Tibial nerve (tissue), 4 donors: ENCODE data around the gene KLRG1. TPM values are rescaled to one million over a fixed set of nuclear protein-coding genes. Genes with fewer than 3 reads are reported as not detected.

ENCODE experiments used
- DNase-seq, 2 donors: peaks; one replicate each; pipeline ENCODE4 v3.0.0-alpha.2; 2019; ENCODE audit warnings: low spot score in 2 of 2
- H3K27ac ChIP-seq, 4 donors: fragments of 200-600 bp; sonication (generic) in 3 of 4; one replicate each; pipeline ENCODE4 v1.5.1; 2017 to 2019; ENCODE audit warnings: mild to moderate bottlenecking in 1 of 4
- H3K27me3 ChIP-seq, 2 donors: fragments of 200-600 bp; sonication (generic) in 1 of 2; one replicate each; pipeline versions ENCODE4 v1.5.1 to v1.6.0; 2017 to 2019
- H3K36me3 ChIP-seq, 3 donors: fragments of 200-600 bp; sonication (generic); one replicate each; pipeline ENCODE4 v1.5.1; 2018 to 2019
- H3K4me1 ChIP-seq, 4 donors: fragments of 200-600 bp; sonication (generic) in 3 of 4; one replicate each; pipeline ENCODE4 v1.5.1; 2017 to 2019
- H3K4me3 ChIP-seq, 4 donors: fragments of 200-600 bp; sonication (generic) in 3 of 4; one replicate each; pipeline ENCODE4 v1.5.1; 2017 to 2019; ENCODE audit warnings: mild to moderate bottlenecking in 1 of 4, moderate library complexity in 1 of 4
- H3K9me3 ChIP-seq, 4 donors: fragments of 200-600 bp; sonication (generic) in 3 of 4; one replicate each; pipeline ENCODE4 v1.5.1; 2017 to 2019
- CTCF ChIP-seq, 5 experiments: fragments of 200-600 bp in 3 of 5; fragments of 450-650 bp in 2 of 5; sonication (generic) in 3 of 5; IDR thresholded peaks; one replicate each; pipeline ENCODE4 v1.5.1; 2016 to 2019; ENCODE audit warnings: antibody characterized with exemption in 5 of 5, mild to moderate bottlenecking in 3 of 5, moderate library complexity in 2 of 5
- EP300 ChIP-seq, 2 donors: sonication (generic); formaldehyde crosslinking; IDR thresholded peaks; one replicate each; pipeline ENCODE4 v1.6.1; 2017; ENCODE audit warnings: antibody characterized with exemption in 2 of 2, mild to moderate bottlenecking in 1 of 2
- POLR2A ChIP-seq, 2 donors: fragments of 450-650 bp; IDR thresholded peaks; one replicate each; pipeline ENCODE4 v1.6.1; 2017; ENCODE audit warnings: antibody characterized with exemption in 2 of 2, mild to moderate bottlenecking in 2 of 2, moderate library complexity in 2 of 2
- WGBS, 2 donors: methylation state at CpG; one replicate each; pipeline ENCODE4 v1.1.5; 2018; 5-methylcytosine and 5-hydroxymethylcytosine counted together
- total RNA-seq, 4 donors: library from RNA; depleted of rRNA; stranded (reverse); fragments of >200 nt; gene quantifications; one replicate each; pipeline ENCODE4 v1.1.0, GENCODE V29; 2016

KLRG1 gene
- total RNA-seq, 4 donors from 2014 or later: 2.7 to 7.9 (median 2.9) TPM; not detected in 1

GRCh38 chr12:8993827-8994226 lies 4.5 kb downstream of the KLRG1 start:
- TF ChIP-seq EP300 (IDR thresholded peaks at IDR 0.05): no peak
- no peaks in the 10 kb centered on the region for H3K36me3 ChIP-seq
- no peak overlapping the region for H3K27ac ChIP-seq
- no peaks in the 10 kb centered on the region for H3K9me3 ChIP-seq
- WGBS, 2 donors: 90 to 93% methylated on average over 3 of the region's 3 CpGs
- DNase-seq: no peak
- no peak overlapping the region for H3K4me3 ChIP-seq
- no peaks in the 10 kb centered on the region for H3K27me3 ChIP-seq
- peaks cover 0 to 6% (median 0%) of the 10 kb centered on the region in 4 donors for H3K4me1 ChIP-seq

- Histone ChIP-seq H3K36me3 (no peaks in the 10 kb centered on the region), H3K9me3 (no peaks in the 10 kb centered on the region), H3K27ac (no peak overlapping the region), H3K4me1 (peaks cover 0 to 6% (median 0%) of the 10 kb centered on the region in 4 donors), H3K27me3 (no peaks in the 10 kb centered on the region), H3K4me3 (no peak overlapping the region)
- no peak for DNase-seq
- TF ChIP-seq POLR2A (IDR thresholded peaks at IDR 0.05) (no peak), EP300 (IDR thresholded peaks at IDR 0.05) (no peak), CTCF (IDR thresholded peaks at IDR 0.05) (no peak)
- 78 to 94% methylated on average over 4 of the region's 4 CpGs for WGBS, 2 donors
Measured at GRCh38 chr12:8995021-8995775, 5.9 kb downstream of the KLRG1 start.

GRCh38 chr12:8996682-8997405 lies 7.5 kb downstream of the KLRG1 start:
- 82% methylated on average over 5 of the region's 5 CpGs for WGBS, 2 donors
- no peak overlapping the region for H3K4me3 ChIP-seq
- no peaks in the 10 kb centered on the region for H3K27me3 ChIP-seq
- no peak overlapping the region for H3K27ac ChIP-seq
- H3K36me3 ChIP-seq: no peaks in the 10 kb centered on the region
- DNase-seq: no peak
- TF ChIP-seq EP300 (IDR thresholded peaks at IDR 0.05) (no peak), CTCF (IDR thresholded peaks at IDR 0.05) (no peak)
- H3K9me3 ChIP-seq: no peaks in the 10 kb centered on the region
- no peaks in the 10 kb centered on the region for H3K4me1 ChIP-seq

- H3K27me3 ChIP-seq: no peaks in the 10 kb centered on the region
- TF ChIP-seq POLR2A (IDR thresholded peaks at IDR 0.05) (no peak), EP300 (IDR thresholded peaks at IDR 0.05) (no peak), CTCF (IDR thresholded peaks at IDR 0.05) (no peak)
- DNase-seq: no peak
- H3K9me3 ChIP-seq: no peaks in the 10 kb centered on the region
- WGBS, 2 donors: 88 to 91% methylated on average over 4 of the region's 4 CpGs
- peaks cover 0 to 4% (median 0%) of the 10 kb centered on the region in 3 donors for H3K36me3 ChIP-seq
- H3K27ac ChIP-seq: no peak overlapping the region
- no peak overlapping the region for H3K4me3 ChIP-seq
- no peaks in the 10 kb centered on the region for H3K4me1 ChIP-seq
Measured at GRCh38 chr12:9001233-9001632, 11.9 kb downstream of the KLRG1 start.

GRCh38 chr12:9002335-9002734 lies 13.0 kb downstream of the KLRG1 start:
- Histone ChIP-seq H3K27me3 (no peaks in the 10 kb centered on the region), H3K4me3 (no peak overlapping the region), H3K4me1 (no peaks in the 10 kb centered on the region), H3K9me3 (no peaks in the 10 kb centered on the region), H3K36me3 (peaks cover 0 to 4% (median 0%) of the 10 kb centered on the region in 3 donors), H3K27ac (no peak overlapping the region)
- TF ChIP-seq EP300 (IDR thresholded peaks at IDR 0.05) (no peak), POLR2A (IDR thresholded peaks at IDR 0.05) (no peak), CTCF (IDR thresholded peaks at IDR 0.05) (no peak)
- no peak for DNase-seq
